Myometrial cell (primary cell): ENCODE data around the gene TNS1. TPM values are rescaled to one million over a fixed set of nuclear protein-coding genes. Genes with fewer than 3 reads are reported as not detected.

Source experiments
- total RNA-seq: library from RNA; depleted of rRNA; stranded (reverse); fragments of >200 nt; gene quantifications from 2 replicates; pipeline ENCODE4 v1.2.3, GENCODE V29; 2015

Gene TNS1
- 25.9 and 29.1 TPM in 2 replicates for total RNA-seq

DNA sequence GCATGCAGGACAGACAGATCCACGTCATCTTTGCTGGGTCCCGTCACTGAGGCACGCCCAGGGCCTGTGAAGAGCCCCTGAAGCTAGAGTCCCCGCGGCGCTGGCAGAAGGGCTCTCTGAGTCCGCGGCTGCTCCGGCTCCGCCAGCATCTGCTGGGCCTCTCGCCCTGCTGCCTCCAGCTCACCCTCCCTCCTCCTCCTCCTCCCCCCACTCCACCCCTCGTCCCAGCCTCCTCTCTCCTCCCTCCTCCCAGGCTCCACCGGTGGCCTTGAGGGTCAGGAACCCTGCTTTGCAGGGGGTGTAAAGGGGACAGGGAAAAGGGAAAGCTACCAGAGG is at the start of gene TNS1:
Gene TNS1, minus strand, starts transcription at position 151 of the 336 bp plus-strand sequence. Its CDS starts 123 bp downstream, at position 28.

Other genes starting within 250 kb of the TNS1 start
- gene RUFY4, start 66.3 kb upstream of the TNS1 start, total RNA-seq: not detected in 2 replicates
- not detected in 2 replicates for gene CXCR2, start 123.0 kb upstream of the TNS1 start, total RNA-seq
- not detected in 2 replicates for gene CXCR1, start 164.0 kb upstream of the TNS1 start, total RNA-seq
- gene ARPC2, start 214.2 kb upstream of the TNS1 start, total RNA-seq: 668 and 714 TPM in 2 replicates